DLD1 (cell line): ENCODE measurements around the gene PPP2R3B.
"Not testable (repeated sequence)": the region's sequence is repeated elsewhere in the genome, so short reads cannot be mapped to it uniquely, and the experiment has no call there.

Experiments used
- in situ Hi-C: cut with HindIII; loops from 2 replicates; pipeline ENCODE4 v1.10.0; 2017; ENCODE audit warnings: low sequenced_read_pairs

Gene PPP2R3B, protein sequence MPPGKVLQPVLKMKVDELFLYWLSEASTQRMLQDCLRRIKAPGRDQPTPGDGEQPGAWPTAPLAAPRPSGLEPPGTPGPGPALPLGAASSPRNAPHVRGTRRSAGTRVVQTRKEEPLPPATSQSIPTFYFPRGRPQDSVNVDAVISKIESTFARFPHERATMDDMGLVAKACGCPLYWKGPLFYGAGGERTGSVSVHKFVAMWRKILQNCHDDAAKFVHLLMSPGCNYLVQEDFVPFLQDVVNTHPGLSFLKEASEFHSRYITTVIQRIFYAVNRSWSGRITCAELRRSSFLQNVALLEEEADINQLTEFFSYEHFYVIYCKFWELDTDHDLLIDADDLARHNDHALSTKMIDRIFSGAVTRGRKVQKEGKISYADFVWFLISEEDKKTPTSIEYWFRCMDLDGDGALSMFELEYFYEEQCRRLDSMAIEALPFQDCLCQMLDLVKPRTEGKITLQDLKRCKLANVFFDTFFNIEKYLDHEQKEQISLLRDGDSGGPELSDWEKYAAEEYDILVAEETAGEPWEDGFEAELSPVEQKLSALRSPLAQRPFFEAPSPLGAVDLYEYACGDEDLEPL

DNA sequence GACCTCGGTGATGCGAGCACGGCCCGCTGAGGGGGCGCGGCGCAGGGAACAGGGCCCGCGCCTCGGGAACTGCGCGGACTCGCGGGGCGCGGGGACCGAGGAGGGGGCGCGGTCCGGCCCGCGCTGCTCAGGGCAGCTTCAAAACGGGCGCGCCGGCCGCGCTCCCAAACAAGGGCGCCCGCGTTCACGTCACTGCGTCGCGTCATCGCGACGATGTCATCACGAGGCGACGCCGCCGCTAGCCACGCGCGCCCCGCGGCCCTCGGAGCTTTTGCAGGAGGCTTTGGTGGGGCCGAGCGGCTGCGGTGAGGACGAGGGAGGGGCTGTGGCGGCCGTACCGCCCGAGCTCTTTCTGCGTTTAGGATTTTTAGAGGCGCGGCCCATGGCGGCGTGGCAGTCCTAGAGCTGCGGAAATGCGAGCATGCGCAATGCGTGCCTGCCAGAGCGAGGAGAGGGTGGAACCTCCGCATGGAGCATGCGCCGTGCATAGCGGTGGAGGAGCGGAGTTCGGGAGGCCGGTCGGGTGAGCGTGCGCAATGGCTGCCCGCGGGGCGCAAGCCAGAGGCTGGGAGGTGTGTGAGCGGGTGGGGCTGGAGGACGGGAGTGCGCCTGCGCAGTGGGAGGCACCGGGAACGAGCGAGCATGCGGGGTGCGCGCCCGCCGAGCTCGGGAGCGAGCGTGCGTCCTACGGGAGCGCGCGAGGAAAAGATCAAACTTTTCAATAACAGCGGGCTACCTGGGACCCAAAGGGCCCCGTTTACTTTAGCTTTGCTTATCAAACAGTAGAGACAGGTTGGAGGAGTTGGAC lies at the start of gene PPP2R3B:
Gene PPP2R3B (minus strand): TSS at position 140 of the 808 bp plus-strand sequence. CDS start 216 bp downstream, outside the sequence.
- in situ Hi-C loops: no loop called here

- in situ Hi-C loops: no loop called here
These were observed 48.9 kb upstream of the PPP2R3B start for GRCh38 chrX:435536-436122.

- in situ Hi-C loops: no loop called here
These were observed 48.2 kb upstream of the PPP2R3B start for GRCh38 chrX:434946-435345.

DNA sequence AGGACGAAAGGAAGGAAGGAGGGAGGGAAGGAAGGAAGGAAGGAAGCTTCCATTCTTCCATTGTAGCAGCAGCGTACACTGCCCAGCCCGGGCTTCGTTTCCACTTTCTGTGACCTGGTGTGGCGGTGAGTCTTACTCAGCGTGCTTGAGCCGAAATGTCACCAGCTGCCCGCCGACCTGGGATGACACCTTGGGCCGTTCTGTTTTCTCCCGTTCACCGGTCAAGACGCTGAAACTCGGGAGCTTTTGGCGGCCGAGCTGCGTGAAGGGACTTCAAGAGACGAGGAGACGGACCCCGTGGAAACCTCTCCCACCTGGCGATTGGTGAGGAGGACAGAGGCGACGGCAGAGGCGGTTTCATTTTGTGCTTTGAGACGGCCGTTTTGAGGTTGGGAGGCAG lies 47.1 kb upstream of the PPP2R3B start:
- in situ Hi-C loops: no loop called here

DNA sequence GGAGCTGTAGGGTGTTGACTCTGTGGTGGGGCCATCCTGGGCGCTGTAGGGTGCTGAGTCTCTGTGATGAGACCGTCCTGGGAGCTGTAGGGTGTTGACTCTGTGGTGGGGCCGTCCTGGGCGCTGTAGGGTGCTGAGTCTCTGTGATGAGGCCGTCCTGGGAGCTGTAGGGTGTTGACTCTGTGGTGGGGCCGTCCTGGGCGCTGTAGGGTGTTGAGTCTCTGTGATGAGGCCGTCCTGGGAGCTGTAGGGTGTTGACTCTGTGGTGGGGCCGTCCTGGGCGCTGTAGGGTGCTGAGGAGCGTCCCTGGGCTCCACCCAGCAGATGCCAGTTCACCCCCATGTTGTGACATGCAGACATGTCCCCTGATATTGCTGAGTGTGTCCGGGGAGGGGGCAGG lies 46.0 kb upstream of the PPP2R3B start:
- in situ Hi-C loops: not testable (repeated sequence)

- in situ Hi-C loops: no loop called here
These were observed 44.9 kb upstream of the PPP2R3B start for GRCh38 chrX:431492-432111.

DNA sequence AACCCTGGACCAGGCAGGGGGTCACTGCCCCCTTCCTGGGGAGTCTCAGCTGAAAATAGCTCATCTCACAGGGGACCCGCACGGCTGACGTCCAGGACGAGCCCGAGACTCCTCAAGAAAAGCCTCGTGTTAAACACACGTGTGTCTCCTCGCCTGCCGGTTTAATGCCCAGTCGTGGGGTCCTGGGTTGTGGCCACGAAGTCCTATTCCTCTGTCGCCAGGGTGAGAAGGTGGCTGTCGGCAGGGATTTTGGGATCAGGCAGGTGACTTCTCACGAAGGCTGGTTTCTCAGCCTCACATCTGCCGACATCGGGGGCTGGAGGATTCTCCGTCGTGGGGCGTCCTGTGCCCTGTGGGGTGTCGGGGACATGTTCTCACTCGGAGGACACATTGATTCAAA lies 44.3 kb upstream of the PPP2R3B start:
- in situ Hi-C loops: no loop called here

DNA sequence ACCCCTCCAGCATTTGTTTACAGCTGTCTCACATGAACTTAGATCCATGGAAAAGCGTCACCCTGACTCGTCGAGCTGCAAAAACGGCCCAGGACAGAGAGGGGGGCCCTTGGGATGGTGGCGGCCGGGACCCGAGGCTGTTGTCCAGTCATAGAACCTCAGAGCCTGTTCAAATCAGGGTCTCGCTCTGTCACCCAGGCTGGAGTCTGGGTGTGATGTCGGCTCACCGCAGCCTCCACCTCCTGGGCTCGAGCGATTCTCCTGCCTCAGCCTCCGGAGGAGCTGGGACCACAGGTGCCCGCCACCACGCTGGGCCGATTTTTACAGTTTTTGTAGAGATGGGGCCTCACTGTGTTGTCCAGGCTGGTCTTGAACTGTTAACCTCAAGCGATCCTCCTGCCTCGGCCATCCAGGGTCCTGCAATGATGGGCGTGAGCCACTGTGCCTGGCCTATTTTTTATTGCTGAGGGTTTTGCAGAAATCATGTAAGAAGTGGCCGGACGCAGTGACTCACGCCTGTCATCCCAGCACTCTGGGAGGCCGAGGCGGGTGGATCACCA lies 42.6 kb upstream of the PPP2R3B start:
- in situ Hi-C loops: no loop called here

DNA sequence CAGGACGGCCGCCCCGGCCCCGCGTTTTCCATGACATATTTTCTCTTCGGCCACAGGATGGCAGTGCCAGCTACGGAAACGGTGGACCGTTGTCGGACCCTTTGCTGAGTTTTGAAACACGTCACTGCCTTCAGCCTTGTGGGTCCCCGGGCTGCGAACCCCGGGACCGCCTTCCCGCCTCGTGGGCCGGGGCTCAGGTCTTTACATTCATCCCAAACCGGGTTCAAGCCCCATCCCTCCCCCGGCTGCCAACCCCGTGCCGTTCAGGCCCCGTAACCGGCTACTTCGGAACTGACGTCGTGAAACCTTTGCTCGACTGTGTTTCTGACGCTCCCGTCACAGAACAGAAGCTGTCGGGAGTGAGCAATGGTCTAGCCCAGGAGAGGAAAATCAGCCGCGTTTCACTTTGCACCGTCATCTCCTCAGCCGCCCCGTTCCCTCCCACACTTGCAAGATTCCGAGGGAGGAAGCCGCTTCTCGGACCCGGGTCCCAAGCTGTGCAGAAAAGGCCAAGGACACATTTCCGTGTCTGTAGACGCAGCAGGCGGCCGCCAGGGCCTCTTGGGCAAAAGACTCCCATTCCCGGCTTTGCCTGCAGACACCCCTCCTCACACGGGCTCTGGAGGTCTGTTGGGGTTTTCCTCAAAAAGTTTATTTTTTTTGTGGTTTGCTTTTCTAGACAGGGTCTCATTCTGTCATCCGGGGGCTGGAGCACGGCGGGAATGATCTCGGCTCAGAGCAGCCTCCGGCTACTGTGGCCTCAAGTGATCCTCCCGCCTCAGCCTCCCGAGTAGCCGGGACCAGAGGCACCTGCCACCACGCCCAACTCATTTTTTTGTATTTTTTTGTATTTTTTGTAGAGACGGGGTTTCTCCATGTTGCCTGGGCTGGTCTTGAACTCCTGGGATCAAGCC lies 41.4 kb upstream of the PPP2R3B start:
- in situ Hi-C loops: no loop called here

- in situ Hi-C loops: no loop called here
These were observed 40.2 kb upstream of the PPP2R3B start for GRCh38 chrX:426881-427280.

DNA sequence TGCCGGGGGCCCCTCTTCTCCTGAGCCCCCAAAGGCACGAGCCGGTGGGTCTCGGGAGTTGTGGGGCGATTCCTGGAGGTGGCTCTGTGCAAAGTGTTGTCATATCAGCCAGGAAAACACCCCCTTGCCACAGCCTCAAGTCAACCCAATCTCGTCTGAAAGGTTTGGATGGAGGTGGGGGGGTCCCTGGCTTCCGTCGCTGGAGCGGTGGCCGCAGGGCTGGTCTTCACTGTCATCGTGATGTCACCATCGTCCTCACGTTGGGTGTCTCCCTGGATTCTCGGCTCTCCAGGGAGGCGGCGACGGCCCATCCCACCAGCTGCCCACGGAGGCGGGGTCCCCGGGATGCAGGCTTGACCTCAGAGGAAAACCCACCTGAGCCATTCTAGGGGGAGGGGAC lies 38.3 kb upstream of the PPP2R3B start:
- in situ Hi-C loops: no loop called here

DNA sequence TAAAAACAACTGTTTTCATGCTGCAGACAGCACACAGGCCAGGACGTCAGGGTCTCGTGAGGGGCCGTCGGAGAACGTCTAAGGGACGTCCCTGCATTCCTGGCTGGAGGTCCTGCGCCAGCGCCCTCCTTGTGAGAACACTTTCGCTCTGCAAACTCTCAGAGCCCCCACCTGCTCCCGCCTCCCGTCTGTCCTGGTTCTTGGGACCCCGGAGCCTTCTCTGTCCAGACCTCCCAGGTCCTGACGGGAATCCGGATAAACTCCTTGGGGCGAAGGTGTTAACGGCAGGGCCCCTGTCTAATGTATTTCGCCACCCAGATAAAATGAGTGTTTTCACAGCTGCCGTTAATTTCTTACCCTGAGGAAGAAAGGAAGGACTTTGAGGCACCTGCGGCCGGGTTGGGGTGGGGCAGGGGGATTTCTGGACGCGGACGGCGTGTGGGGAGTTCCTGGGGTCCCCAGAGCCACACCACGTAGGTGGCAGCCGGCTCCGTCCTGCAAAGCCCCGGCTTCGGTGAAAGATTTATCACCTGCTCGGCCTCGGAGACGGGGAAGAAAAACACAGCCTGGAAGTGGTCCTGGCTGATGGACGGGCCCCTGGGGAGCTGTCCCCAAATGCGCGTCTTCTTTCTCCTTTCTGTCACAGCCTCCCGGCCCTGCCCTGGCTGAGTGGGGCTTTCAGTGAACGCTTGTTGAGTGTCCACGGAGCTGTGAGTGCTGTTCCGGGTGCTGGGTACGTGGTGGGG lies 35.1 kb upstream of the PPP2R3B start:
- in situ Hi-C loops: no loop called here

DNA sequence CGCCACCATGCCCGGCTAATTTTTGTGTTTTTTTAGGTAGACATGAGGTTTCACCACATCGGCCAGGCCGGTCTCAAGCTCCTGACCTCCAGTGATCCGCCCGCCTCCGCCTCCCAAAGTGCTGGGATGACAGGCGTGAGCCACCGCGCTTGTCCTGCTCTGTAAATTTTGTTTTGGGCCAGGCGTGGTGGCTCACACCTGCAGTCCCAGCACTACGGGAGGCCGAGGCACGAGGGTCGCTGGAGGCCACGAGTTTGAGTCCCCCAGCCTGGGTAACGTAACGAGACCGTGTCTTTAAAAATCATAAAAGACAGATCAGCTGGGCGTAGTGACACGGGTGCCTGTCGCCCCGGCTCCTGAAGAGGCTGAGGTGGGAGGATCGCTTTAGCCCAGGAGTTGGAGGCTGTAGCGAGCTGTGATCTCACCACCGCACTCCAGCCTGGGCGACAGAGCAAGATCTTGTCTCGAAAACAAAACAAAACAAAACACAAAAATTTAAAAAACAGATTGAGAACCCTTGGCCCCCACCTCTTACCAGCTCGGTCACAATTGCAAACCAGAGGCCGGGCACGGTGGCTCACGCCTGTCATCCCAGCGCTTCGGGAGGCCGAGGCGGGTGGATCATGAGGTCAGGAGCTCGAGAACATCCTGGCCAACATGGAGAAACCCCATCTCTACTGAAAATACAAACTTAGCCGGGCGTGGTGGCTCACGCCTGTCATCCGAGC lies 34.0 kb upstream of the PPP2R3B start:
- in situ Hi-C loops: no loop called here

DNA sequence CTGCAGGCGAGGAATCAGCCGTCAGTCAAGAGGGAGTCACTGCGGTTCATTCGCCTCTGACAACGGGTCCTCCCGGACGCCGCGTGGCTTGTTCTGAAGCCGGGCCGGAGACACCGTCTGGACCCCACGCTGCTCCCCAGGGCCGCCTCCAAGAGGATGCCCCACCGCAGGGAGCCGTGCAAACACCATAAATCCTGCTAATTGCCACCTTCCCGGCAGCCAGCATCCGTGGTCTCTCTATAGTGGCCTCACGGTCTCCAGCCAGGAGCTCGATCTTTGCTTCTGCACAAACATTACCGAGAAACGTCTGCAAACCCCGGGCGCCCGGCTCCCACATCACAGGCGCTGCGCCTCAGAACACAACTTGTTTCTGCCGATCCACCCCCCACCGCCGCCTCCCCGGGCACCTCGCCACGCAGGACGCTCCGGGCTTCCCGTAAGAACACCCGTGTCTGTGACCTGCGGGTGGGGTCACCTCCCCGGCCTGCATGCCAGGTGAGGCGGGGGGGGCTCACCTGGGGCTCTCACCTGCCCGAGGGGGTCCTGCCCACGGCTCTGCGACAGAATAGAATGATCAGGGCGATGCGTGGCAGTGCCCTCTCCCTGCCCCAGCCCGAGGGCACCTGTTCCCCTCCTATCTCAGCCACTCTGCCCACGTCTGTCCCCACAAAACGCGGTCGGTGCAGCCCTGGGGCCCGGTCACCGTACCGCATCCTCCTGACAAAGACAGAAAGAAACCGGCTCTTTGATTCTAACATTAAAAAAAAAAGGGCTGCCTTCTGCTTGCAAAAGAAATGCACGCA lies 32.4 kb upstream of the PPP2R3B start:
- in situ Hi-C loops: no loop called here

- in situ Hi-C loops: not testable (repeated sequence)
These were observed 28.8 kb upstream of the PPP2R3B start for GRCh38 chrX:415498-415897.

DNA sequence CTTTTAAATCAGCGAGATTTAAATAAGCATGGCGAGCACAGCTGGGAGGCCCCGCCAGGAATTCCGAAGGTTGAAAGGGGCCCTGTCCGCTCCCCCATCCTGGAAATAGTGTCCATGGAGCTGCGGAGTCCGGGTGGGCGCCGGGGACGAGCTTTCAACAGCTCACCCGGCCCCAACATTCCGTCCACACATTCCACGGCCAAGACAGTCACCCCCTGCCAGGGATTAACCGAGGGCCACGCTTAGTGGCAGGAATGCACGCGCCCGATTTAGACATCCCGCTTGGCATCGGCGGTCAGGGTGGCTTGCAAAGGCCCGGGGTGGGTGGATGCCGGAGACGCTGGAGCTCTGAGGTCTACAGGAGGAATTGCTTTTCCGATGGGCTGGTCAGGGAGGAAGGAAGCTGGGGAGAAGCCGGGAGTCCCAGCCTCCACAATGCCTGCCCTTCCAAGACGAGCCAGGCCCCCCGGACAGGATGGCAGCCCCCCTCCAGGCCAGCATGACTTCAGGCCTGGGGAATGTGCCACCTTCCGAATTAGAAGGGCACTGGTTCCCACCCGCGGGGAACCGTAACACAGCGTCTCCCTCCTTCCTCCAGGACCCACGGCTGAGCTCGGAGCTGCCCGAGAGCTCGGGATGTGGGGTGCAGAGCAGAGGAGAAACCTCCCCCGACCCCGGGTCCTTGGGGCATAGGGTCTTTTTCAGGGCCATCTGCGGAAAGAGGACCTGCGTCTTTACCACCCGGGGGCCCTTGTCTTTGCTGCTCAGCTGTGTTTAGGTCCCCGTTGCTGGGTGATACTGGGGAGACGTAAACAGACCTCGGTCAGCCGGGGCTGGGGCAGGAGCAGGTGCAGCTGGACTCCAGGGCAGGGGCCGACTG lies 26.9 kb upstream of the PPP2R3B start:
- in situ Hi-C loops: no loop called here
